Mucosa of stomach (tissue), 1 donor: ENCODE measurements around the gene CDH4.

Experiments
- H3K27me3 ChIP-seq: one replicate; pipeline ENCODE4 v1.7.0; 2013; ENCODE audit warnings: mild to moderate bottlenecking, low read length; ENCODE audit not compliant: control insufficient read depth, insufficient read depth
- H3K36me3 ChIP-seq: one replicate; pipeline ENCODE4 v1.7.0; 2013; ENCODE audit warnings: low read length; ENCODE audit not compliant: control insufficient read depth, insufficient read depth
- H3K4me1 ChIP-seq: one replicate; pipeline ENCODE4 v1.7.0; 2013; ENCODE audit warnings: mild to moderate bottlenecking, low read length; ENCODE audit not compliant: control insufficient read depth, insufficient read depth
- H3K4me3 ChIP-seq: one replicate; pipeline ENCODE4 v1.7.0; 2013; ENCODE audit warnings: low read length
- H3K9ac ChIP-seq: one replicate; pipeline ENCODE4 v1.7.0; 2013; ENCODE audit warnings: mild to moderate bottlenecking, low read length, moderate library complexity
- H3K9me3 ChIP-seq: one replicate; pipeline ENCODE4 v1.7.0; 2013; ENCODE audit warnings: mild to moderate bottlenecking, low read length, moderate library complexity; ENCODE audit not compliant: control insufficient read depth
- donor health status: Pancreatic carcinoma.

Gene CDH4

GRCh38 chr20:61800359-61801064, 548.5 kb downstream of the CDH4 start:
- Histone ChIP-seq H3K9me3 (no peaks in the 10 kb centered on the region), H3K4me1 (no peaks in the 10 kb centered on the region), H3K36me3 (no peaks in the 10 kb centered on the region), H3K9ac (no peak overlapping the region), H3K27me3 (peaks cover 22% of the 10 kb centered on the region), H3K4me3 (no peak overlapping the region)

- H3K27me3 ChIP-seq, result peaks cover 22% of the 10 kb centered on the region
These were observed 549.0 kb downstream of the CDH4 start for GRCh38 chr20:61801065-61801360.

GRCh38 chr20:61801428-61801827, 549.4 kb downstream of the CDH4 start:
- no peaks in the 10 kb centered on the region for H3K9me3 ChIP-seq
- H3K36me3 ChIP-seq, result no peaks in the 10 kb centered on the region
- peaks cover 22% of the 10 kb centered on the region for H3K27me3 ChIP-seq
- no peak overlapping the region for H3K9ac ChIP-seq
- H3K4me1 ChIP-seq, result no peaks in the 10 kb centered on the region
- no peak overlapping the region for H3K4me3 ChIP-seq

More at GRCh38 chr20:61801065-61801360, 549.0 kb downstream of the CDH4 start:
- H3K36me3 ChIP-seq, result no peaks in the 10 kb centered on the region
- no peaks in the 10 kb centered on the region for H3K4me1 ChIP-seq
- no peak overlapping the region for H3K4me3 ChIP-seq
- no peaks in the 10 kb centered on the region for H3K9me3 ChIP-seq
- H3K9ac ChIP-seq, result no peak overlapping the region

- Histone ChIP-seq H3K4me3 (no peak overlapping the region), H3K27me3 (peaks cover 22% of the 10 kb centered on the region)
These were observed 549.9 kb downstream of the CDH4 start for GRCh38 chr20:61801857-61802442.

GRCh38 chr20:61802721-61803311, 550.8 kb downstream of the CDH4 start:
- Histone ChIP-seq H3K36me3 (no peaks in the 10 kb centered on the region), H3K9ac (no peak overlapping the region), H3K9me3 (no peaks in the 10 kb centered on the region), H3K4me3 (no peak overlapping the region), H3K4me1 (no peaks in the 10 kb centered on the region), H3K27me3 (peaks cover 23% of the 10 kb centered on the region)

More at GRCh38 chr20:61801857-61802442, 549.9 kb downstream of the CDH4 start:
- no peaks in the 10 kb centered on the region for H3K4me1 ChIP-seq
- H3K9ac ChIP-seq, result no peak overlapping the region
- no peaks in the 10 kb centered on the region for H3K36me3 ChIP-seq
- no peaks in the 10 kb centered on the region for H3K9me3 ChIP-seq

DNA sequence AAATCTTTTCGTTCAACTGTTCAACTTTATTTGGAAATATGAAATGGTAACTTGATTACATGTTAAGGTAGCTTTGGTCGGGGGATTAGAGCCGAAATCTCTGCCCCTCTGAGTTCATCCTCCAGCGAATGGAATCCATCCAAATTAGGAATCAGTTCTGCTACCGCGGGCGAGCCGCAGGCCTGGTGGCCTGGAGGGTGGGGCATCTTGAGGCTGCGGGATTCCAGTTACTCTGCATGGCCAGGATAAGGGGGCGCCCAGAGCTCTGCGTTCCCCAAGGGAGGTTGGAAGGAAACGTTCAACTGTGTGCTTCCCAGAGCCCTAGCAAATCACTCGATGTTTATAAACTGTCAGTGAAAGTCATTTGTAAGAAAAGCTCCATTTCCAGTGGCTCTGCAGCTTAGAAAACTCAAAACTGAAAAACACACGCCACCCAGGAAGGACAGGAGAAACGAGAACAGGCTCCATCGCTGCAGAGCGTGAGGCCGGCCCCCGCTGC, 551.4 kb downstream of the CDH4 start:
- H3K36me3 ChIP-seq, result no peaks in the 10 kb centered on the region
- no peaks in the 10 kb centered on the region for H3K9me3 ChIP-seq
- H3K9ac ChIP-seq, result no peak overlapping the region
- no peaks in the 10 kb centered on the region for H3K4me1 ChIP-seq
- peaks cover 25% of the 10 kb centered on the region for H3K27me3 ChIP-seq
- no peak overlapping the region for H3K4me3 ChIP-seq

DNA sequence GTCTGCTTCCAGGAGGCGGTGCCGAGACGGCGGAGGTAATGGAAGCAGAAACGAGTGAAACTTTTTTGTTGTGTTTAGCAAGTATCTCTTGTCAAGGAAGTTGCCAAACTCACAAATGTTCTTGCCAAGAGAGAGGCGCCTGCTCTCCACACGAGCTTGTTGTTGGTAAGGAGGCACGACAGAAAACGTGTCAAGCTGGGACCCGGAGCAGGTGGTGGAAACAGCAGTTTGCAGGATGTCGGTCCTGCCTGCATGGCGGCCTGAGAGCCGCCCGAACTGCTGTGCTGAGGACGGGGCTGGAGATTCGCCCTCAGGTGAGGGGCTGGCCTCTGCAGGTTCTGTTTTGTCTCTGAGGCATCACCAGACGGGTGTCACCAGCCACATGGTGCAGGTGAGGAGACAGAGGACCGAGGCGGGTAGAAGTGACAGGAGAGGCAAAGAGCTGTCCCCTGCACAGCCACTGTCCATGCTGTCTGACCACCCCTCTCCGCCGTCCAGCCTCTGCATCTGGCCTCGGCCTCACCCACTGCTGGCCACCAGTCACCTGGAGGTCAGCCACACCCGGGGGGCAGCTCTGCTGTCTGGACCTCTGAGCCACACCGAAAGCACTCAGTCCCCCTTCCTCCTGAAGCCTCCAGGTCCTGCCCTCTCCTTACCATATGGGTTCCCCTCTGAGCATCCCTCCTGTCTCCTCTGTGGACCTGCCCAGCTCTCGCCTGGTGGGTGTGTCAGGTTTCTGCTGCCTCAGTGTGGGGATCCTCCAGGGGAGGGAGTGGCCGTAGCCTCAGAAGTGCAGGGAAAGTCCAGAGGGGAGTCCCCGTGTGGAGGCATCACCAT, 552.1 kb downstream of the CDH4 start:
- Histone ChIP-seq H3K27me3 (peaks cover 25% of the 10 kb centered on the region), H3K4me3 (no peak overlapping the region), H3K9me3 (no peaks in the 10 kb centered on the region), H3K36me3 (no peaks in the 10 kb centered on the region), H3K4me1 (no peaks in the 10 kb centered on the region), H3K9ac (no peak overlapping the region)

- Histone ChIP-seq H3K9ac (no peak overlapping the region), H3K27me3 (peaks cover 25% of the 10 kb centered on the region), H3K4me1 (no peaks in the 10 kb centered on the region), H3K36me3 (no peaks in the 10 kb centered on the region), H3K9me3 (no peaks in the 10 kb centered on the region), H3K4me3 (no peak overlapping the region)
These were observed 552.8 kb downstream of the CDH4 start for GRCh38 chr20:61804752-61805295.

- no peaks in the 10 kb centered on the region for H3K9me3 ChIP-seq
- no peak overlapping the region for H3K4me3 ChIP-seq
- peaks cover 23% of the 10 kb centered on the region for H3K27me3 ChIP-seq
- no peak overlapping the region for H3K9ac ChIP-seq
- H3K36me3 ChIP-seq, result no peaks in the 10 kb centered on the region
- no peaks in the 10 kb centered on the region for H3K4me1 ChIP-seq
These were observed 553.3 kb downstream of the CDH4 start for GRCh38 chr20:61805365-61805764.

DNA sequence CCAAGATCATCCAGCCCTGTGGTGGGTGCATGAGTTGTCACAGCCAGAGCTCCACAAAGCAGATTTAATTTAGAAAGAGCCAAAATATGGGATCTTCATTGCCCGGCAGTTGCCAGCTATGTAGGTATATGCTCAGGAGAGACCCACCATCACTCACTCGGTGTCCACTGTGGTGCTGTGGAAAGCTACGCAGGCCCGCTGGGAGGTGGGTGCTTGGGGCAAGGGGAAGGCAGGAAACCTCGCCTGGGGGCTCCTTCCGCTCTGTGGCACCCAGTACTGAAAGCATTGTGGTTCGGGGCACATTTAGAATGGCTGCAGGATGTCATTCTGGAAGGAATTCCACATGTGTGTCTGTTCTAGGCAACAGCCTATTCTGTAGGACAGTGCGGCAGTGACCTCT, 553.7 kb downstream of the CDH4 start:
- no peak overlapping the region for H3K4me3 ChIP-seq
- H3K9me3 ChIP-seq, result no peaks in the 10 kb centered on the region
- no peaks in the 10 kb centered on the region for H3K4me1 ChIP-seq
- no peak overlapping the region for H3K9ac ChIP-seq
- no peaks in the 10 kb centered on the region for H3K36me3 ChIP-seq
- H3K27me3 ChIP-seq, result peaks cover 19% of the 10 kb centered on the region

- no peak overlapping the region for H3K4me3 ChIP-seq
- H3K9me3 ChIP-seq, result no peaks in the 10 kb centered on the region
- H3K27me3 ChIP-seq, result peaks cover 16% of the 10 kb centered on the region
These were observed 554.3 kb downstream of the CDH4 start for GRCh38 chr20:61806314-61806713.

More at GRCh38 chr20:61806314-61806713, 554.3 kb downstream of the CDH4 start:
- H3K9ac ChIP-seq, result no peak overlapping the region
- no peaks in the 10 kb centered on the region for H3K36me3 ChIP-seq
- no peaks in the 10 kb centered on the region for H3K4me1 ChIP-seq
